ENCODE measurements around the gene STARD3NL.

STARD3NL gene

DNA sequence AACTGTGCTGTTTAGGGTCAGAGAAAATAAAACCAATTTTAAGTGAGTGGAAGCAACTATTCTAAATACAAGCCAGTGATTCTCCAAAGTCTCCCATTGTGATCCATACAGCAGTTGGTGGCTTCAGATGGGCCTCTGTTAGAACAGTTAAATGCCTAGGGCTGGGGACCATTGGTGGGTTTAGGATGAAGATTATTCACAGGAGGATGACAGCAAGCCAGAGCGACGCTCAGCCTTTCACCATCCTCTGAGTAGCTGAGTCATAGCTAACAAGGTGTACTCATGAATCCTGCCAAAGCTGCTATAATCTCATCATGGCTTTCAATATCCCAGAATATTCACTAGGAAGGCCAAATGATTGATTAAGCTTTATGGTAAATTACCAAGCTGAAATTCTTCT lies 39.6 kb downstream of the STARD3NL start (continued):
- TF ChIP-seq ZNF8 (CRISPR knock-in tag; IDR thresholded peaks at IDR 0.05), result no peak
- TF ChIP-seq BACH2 (CRISPR knock-in tag; IDR thresholded peaks at IDR 0.05; ENCODE audit: borderline replicate concordance), result no peak
- no peak for TF ChIP-seq CREB5 (CRISPR knock-in tag; IDR thresholded peaks at IDR 0.05; ENCODE audit: low read depth)
- no peak for TF ChIP-seq TOX (CRISPR knock-in tag; IDR thresholded peaks at IDR 0.05; ENCODE audit: borderline replicate concordance)

DNA sequence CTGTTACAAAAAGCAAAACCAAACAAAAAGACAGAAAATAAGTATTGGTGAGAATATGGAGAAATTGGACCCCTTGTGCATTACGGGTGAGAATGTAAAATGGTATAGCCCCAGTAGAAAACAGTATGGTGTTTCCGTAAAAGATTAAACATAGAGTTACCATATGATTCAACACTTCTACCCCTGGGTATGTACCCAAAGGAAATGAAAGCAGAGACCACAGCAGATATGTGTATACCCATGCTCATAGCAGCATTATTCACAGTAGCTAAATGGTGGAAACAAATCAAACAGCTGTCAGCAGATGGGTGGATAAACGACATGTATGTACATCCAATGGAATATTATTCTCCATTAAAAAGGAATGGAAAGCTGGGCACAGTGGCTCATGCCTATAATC lies 42.4 kb downstream of the STARD3NL start:
- no peak for ATAC-seq

DNA sequence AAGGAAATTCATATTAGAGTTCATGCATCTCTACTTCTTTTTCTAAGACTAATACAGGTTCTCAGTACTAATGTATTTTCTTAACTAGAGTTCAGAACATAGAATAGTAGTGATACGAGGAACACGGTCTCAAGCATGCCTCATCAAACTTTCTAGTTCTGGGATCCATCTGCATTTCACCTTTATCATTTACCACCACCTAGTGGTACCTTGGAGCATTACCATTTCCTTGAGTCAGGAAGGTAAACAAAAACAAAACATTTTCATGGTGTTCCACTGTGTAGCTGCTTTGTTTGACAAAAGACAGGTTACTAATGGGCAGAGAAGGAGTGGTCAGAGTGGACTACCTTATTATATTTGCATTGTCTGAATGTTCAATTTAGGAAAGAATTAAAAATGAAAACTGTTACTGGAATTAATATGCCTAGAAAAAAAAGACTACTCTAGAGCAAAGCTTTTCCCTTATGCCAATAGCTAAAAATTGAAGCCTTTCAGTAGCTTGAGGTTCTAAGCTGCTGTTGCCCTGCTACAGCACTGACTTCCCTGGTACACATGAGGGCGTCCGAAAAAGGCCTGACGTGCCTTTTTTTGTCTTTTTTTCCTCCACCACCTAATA lies 44.5 kb downstream of the STARD3NL start:
- ATAC-seq, result peak; percentile 89

More for the DNA sequence above, 42.4 kb downstream of the STARD3NL start:
- TF ChIP-seq SNAI2 (CRISPR knock-in tag; IDR thresholded peaks at IDR 0.05) (no peak), ESRRG (CRISPR knock-in tag; IDR thresholded peaks at IDR 0.05) (no peak), CSRNP3 (CRISPR knock-in tag; IDR thresholded peaks at IDR 0.05) (no peak), TSHZ2 (CRISPR knock-in tag; IDR thresholded peaks at IDR 0.05) (no peak), TCF4 (CRISPR knock-in tag; IDR thresholded peaks at IDR 0.05; ENCODE audit: borderline replicate concordance) (no peak), CSDC2 (CRISPR knock-in tag; IDR thresholded peaks at IDR 0.05) (no peak), BACH2 (CRISPR knock-in tag; IDR thresholded peaks at IDR 0.05; ENCODE audit: borderline replicate concordance) (no peak), OSR1 (CRISPR knock-in tag; IDR thresholded peaks at IDR 0.05) (no peak), CREB5 (CRISPR knock-in tag; IDR thresholded peaks at IDR 0.05; ENCODE audit: low read depth) (no peak), ISL1 (CRISPR knock-in tag; IDR thresholded peaks at IDR 0.05) (no peak), ZFP30 (CRISPR knock-in tag; IDR thresholded peaks at IDR 0.05) (no peak)
- TF ChIP-seq, protein P1, sequence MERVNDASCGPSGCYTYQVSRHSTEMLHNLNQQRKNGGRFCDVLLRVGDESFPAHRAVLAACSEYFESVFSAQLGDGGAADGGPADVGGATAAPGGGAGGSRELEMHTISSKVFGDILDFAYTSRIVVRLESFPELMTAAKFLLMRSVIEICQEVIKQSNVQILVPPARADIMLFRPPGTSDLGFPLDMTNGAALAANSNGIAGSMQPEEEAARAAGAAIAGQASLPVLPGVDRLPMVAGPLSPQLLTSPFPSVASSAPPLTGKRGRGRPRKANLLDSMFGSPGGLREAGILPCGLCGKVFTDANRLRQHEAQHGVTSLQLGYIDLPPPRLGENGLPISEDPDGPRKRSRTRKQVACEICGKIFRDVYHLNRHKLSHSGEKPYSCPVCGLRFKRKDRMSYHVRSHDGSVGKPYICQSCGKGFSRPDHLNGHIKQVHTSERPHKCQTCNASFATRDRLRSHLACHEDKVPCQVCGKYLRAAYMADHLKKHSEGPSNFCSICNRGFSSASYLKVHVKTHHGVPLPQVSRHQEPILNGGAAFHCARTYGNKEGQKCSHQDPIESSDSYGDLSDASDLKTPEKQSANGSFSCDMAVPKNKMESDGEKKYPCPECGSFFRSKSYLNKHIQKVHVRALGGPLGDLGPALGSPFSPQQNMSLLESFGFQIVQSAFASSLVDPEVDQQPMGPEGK (CRISPR knock-in tag; IDR thresholded peaks at IDR 0.05; ENCODE audit: borderline replicate concordance), result no peak

More for the DNA sequence above, 44.5 kb downstream of the STARD3NL start:
- no peak for TF ChIP-seq TOX (CRISPR knock-in tag; IDR thresholded peaks at IDR 0.05; ENCODE audit: borderline replicate concordance)
- no peak for TF ChIP-seq CSRNP3 (CRISPR knock-in tag; IDR thresholded peaks at IDR 0.05)
- no peak for TF ChIP-seq CREB5 (CRISPR knock-in tag; IDR thresholded peaks at IDR 0.05; ENCODE audit: low read depth)

Data from SK-N-SH treated with all-trans-retinoic acid at 6 μM for 48 hours (cell line).